T1000 (cell line): ENCODE measurements around the gene BCCIP.
A peak's percentile ranks its signal among the peaks of the same experiment; 100 is the strongest.

Experiments
- DNase-seq: peaks from one replicate; lab custom pipeline; 2025; ENCODE audit warnings: mixed read lengths; lab: John Stamatoyannopoulos, UW

The BCCIP gene

GRCh38 chr10:125844751-125845221, 21.4 kb downstream of the BCCIP start:
- DNase-seq: no peak

GRCh38 chr10:125845617-125846016, 22.3 kb downstream of the BCCIP start:
- no peak for DNase-seq

GRCh38 chr10:125846894-125847293, 23.5 kb downstream of the BCCIP start:
- no peak for DNase-seq

GRCh38 chr10:125848371-125848770, 25.0 kb downstream of the BCCIP start:
- DNase-seq: no peak

- no peak for DNase-seq
These were observed 25.5 kb downstream of the BCCIP start for GRCh38 chr10:125848857-125849256.

- DNase-seq: no peak
These were observed 26.1 kb downstream of the BCCIP start for GRCh38 chr10:125849448-125849847.

- no peak for DNase-seq
These were observed 27.7 kb downstream of the BCCIP start for GRCh38 chr10:125850766-125851731.

GRCh38 chr10:125852487-125852886, 29.1 kb downstream of the BCCIP start:
- DNase-seq: no peak

GRCh38 chr10:125857185-125857760, 33.9 kb downstream of the BCCIP start:
- DNase-seq: no peak

- no peak for DNase-seq
These were observed 35.9 kb downstream of the BCCIP start for GRCh38 chr10:125859128-125859817.

GRCh38 chr10:125865120-125865519, 41.8 kb downstream of the BCCIP start:
- DNase-seq: no peak

- DNase-seq: no peak
These were observed 43.2 kb downstream of the BCCIP start for GRCh38 chr10:125866421-125867029.

GRCh38 chr10:125868372-125868975, 45.1 kb downstream of the BCCIP start:
- no peak for DNase-seq

- DNase-seq: no peak
These were observed 48.0 kb downstream of the BCCIP start for GRCh38 chr10:125871338-125871737.

GRCh38 chr10:125878957-125879835, 55.9 kb downstream of the BCCIP start:
- peak; percentile 63 for DNase-seq

- no peak for DNase-seq
These were observed 57.4 kb downstream of the BCCIP start for GRCh38 chr10:125880719-125881118.

GRCh38 chr10:125881192-125881591, 57.8 kb downstream of the BCCIP start, which contains the start of gene DHX32:
Gene DHX32 (minus strand): TSS chr10:125881292. CDS start chr10:125880824, 468 bp downstream.
- no peak for DNase-seq

GRCh38 chr10:125882596-125882995, 59.2 kb downstream of the BCCIP start:
- no peak for DNase-seq

GRCh38 chr10:125883211-125883610, 59.9 kb downstream of the BCCIP start:
- DNase-seq: no peak
